Duodenal mucosa (tissue), 2 donors: ENCODE measurements around the gene CA6.
"Not testable (repeated sequence)": the region's sequence is repeated elsewhere in the genome, so short reads cannot be mapped to it uniquely, and the experiment has no call there.

Experiments used
- H3K27ac ChIP-seq: one replicate; pipeline ENCODE4 v1.7.0; 2013; ENCODE audit warnings: low read depth, low read length
- H3K27me3 ChIP-seq, 2 donors: one replicate each; pipeline ENCODE4 v1.7.0; 2013; ENCODE audit warnings: low read length in 2 of 2, control low read depth in 1 of 2; ENCODE audit not compliant: insufficient read depth in 2 of 2, control insufficient read depth in 1 of 2
- H3K36me3 ChIP-seq, 2 donors: one replicate each; pipeline ENCODE4 v1.7.0; 2013; ENCODE audit warnings: low read length in 2 of 2, control low read depth in 1 of 2; ENCODE audit not compliant: insufficient read depth in 2 of 2, control insufficient read depth in 1 of 2
- H3K4me1 ChIP-seq, 2 donors: one replicate each; pipeline ENCODE4 v1.7.0; 2013; ENCODE audit warnings: low read length in 2 of 2, control low read depth in 1 of 2; ENCODE audit not compliant: insufficient read depth in 2 of 2, control insufficient read depth in 1 of 2
- H3K4me3 ChIP-seq, 2 donors: one replicate each; pipeline ENCODE4 v1.7.0; 2013; ENCODE audit warnings: low read length in 2 of 2, low read depth in 1 of 2
- H3K9ac ChIP-seq, 2 donors: one replicate each; pipeline ENCODE4 v1.7.0; 2013; ENCODE audit warnings: low read length in 2 of 2, low read depth in 1 of 2
- H3K9me3 ChIP-seq, 2 donors: one replicate each; pipeline ENCODE4 v1.7.0; 2013; ENCODE audit warnings: low read length in 2 of 2, control low read depth in 1 of 2; ENCODE audit not compliant: control insufficient read depth in 1 of 2

CA6 gene

GRCh38 chr1:9002215-9002560 is 56.5 kb downstream of the CA6 start:
- not testable (repeated sequence) for H3K4me1 ChIP-seq, H3K9ac ChIP-seq, H3K27ac ChIP-seq, H3K36me3 ChIP-seq, H3K4me3 ChIP-seq, H3K27me3 ChIP-seq, H3K9me3 ChIP-seq

GRCh38 chr1:9004031-9004699 is 58.5 kb downstream of the CA6 start:
- Histone ChIP-seq H3K4me3 (no peak overlapping the region), H3K9ac (no peak overlapping the region), H3K27me3 (no peaks in the 10 kb centered on the region), H3K9me3 (no peaks in the 10 kb centered on the region), H3K27ac (no peak overlapping the region), H3K4me1 (peaks cover 0 to 7% of the 10 kb centered on the region in 2 donors), H3K36me3 (no peaks in the 10 kb centered on the region)

GRCh38 chr1:9004700-9005394 is 59.2 kb downstream of the CA6 start:
- H3K27me3 ChIP-seq, result no peaks in the 10 kb centered on the region
- no peaks in the 10 kb centered on the region for H3K9me3 ChIP-seq

GRCh38 chr1:9005395-9005708 is 59.7 kb downstream of the CA6 start:
- no peak overlapping the region for H3K27ac ChIP-seq
- H3K9me3 ChIP-seq, result no peaks in the 10 kb centered on the region
- H3K27me3 ChIP-seq, result no peaks in the 10 kb centered on the region
- H3K4me3 ChIP-seq, result no peak overlapping the region
- no peak overlapping the region for H3K9ac ChIP-seq
- peaks cover 0 to 7% of the 10 kb centered on the region in 2 donors for H3K4me1 ChIP-seq
- no peaks in the 10 kb centered on the region for H3K36me3 ChIP-seq

More at GRCh38 chr1:9004700-9005394, 59.2 kb downstream of the CA6 start:
- Histone ChIP-seq H3K4me1 (peaks cover 0 to 7% of the 10 kb centered on the region in 2 donors), H3K36me3 (no peaks in the 10 kb centered on the region), H3K27ac (no peak overlapping the region), H3K4me3 (no peak overlapping the region), H3K9ac (no peak overlapping the region)

- no peak overlapping the region for H3K9ac ChIP-seq
- H3K9me3 ChIP-seq, result no peaks in the 10 kb centered on the region
- H3K27ac ChIP-seq, result no peak overlapping the region
- H3K4me3 ChIP-seq, result no peak overlapping the region
- no peaks in the 10 kb centered on the region for H3K27me3 ChIP-seq
- H3K4me1 ChIP-seq, result peaks cover 0 to 7% of the 10 kb centered on the region in 2 donors
- no peaks in the 10 kb centered on the region for H3K36me3 ChIP-seq
These were observed 61.4 kb downstream of the CA6 start for GRCh38 chr1:9006956-9007615.

GRCh38 chr1:9008236-9008635 is 62.6 kb downstream of the CA6 start:
- Histone ChIP-seq H3K4me3 (no peak overlapping the region), H3K4me1 (peaks cover 0 to 7% of the 10 kb centered on the region in 2 donors), H3K27me3 (no peaks in the 10 kb centered on the region), H3K9ac (no peak overlapping the region), H3K27ac (no peak overlapping the region), H3K9me3 (no peaks in the 10 kb centered on the region), H3K36me3 (no peaks in the 10 kb centered on the region)

- Histone ChIP-seq H3K27ac (no peak overlapping the region), H3K4me3 (no peak overlapping the region), H3K4me1 (peaks cover 0 to 7% of the 10 kb centered on the region in 2 donors), H3K27me3 (no peaks in the 10 kb centered on the region), H3K9ac (no peak overlapping the region), H3K36me3 (no peaks in the 10 kb centered on the region), H3K9me3 (no peaks in the 10 kb centered on the region)
These were observed 64.0 kb downstream of the CA6 start for GRCh38 chr1:9009438-9010370.

- Histone ChIP-seq H3K9me3 (no peaks in the 10 kb centered on the region), H3K36me3 (no peaks in the 10 kb centered on the region), H3K9ac (no peak overlapping the region), H3K27ac (no peak overlapping the region), H3K4me3 (no peak overlapping the region), H3K27me3 (no peaks in the 10 kb centered on the region), H3K4me1 (peaks cover 0 to 7% of the 10 kb centered on the region in 2 donors)
These were observed 65.2 kb downstream of the CA6 start for GRCh38 chr1:9010781-9011323.

- Histone ChIP-seq H3K27ac (no peak overlapping the region), H3K9ac (no peak overlapping the region), H3K4me3 (no peak overlapping the region), H3K36me3 (no peaks in the 10 kb centered on the region), H3K9me3 (no peaks in the 10 kb centered on the region), H3K4me1 (no peaks in the 10 kb centered on the region), H3K27me3 (no peaks in the 10 kb centered on the region)
These were observed 68.2 kb downstream of the CA6 start for GRCh38 chr1:9013819-9014218.
